Activated CD4-positive, alpha-beta T cell treated with anti-CD3 and anti-CD28 coated beads, Interleukin-2, amount 50 U/mL, for 4 hours (primary cell): ENCODE data around the gene FABP1.

Experiments
- DNase-seq, 2 experiments: peaks; one replicate each; pipeline ENCODE4 v3.0.0-alpha.2; 2020

The FABP1 gene

DNA sequence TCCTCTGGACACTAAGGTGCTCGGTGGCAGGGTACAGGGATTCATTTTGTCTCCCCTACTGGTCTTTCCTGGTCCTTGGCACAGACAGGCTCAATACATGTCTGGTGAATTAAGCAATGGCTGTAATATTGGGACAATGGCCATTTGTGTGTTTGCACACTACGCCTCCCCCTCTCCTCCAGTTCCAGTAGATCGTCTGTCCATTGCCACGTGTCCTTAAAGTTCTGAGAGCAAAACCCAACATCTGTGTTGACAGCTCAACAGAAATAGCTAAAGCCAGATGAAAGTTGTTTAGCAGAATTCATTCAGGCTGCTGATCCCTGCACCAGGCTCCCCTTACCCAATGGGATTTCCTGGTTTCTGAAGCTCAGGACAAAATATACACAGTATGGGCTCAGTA is 9.0 kb upstream of the FABP1 start:
- DNase-seq, result no peak

DNA sequence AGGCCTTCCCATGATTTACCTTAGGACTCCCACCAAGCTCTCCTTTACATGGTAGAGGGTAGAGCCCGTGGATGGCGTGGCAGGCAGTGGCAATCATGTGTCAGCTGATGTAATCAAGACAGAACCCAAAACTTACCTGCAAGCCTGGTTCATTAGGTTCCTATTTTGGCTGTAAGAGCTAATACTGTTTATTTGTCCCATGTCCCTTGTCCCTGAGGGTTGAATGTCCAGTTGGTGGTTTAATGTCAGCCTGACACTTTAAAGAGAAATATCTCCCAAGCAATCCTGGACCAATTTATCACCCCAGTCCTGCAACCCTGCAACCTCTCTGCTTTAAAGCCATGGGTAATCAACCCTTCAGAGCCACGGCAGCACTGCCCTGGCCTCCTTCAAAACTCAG is 6.0 kb upstream of the FABP1 start:
- DNase-seq, result no peak

DNA sequence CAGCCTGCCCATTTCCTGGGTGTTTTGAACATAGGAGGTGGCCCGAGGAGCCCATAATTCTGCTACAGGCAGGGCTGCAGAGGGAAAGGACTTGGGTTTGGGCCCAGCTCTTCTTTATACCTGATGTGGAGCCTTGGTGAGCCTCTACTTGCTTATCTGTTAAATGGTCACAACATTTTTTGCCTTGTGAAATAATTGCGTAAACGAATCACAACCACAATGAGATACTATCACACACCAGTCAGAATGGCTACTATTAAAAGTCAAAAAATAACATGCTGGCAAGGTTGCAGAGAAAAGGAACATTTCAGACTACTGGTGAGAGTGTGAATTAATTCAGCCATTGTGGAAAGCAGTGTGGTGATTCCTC is 4.1 kb upstream of the FABP1 start:
- no peak for DNase-seq

DNA sequence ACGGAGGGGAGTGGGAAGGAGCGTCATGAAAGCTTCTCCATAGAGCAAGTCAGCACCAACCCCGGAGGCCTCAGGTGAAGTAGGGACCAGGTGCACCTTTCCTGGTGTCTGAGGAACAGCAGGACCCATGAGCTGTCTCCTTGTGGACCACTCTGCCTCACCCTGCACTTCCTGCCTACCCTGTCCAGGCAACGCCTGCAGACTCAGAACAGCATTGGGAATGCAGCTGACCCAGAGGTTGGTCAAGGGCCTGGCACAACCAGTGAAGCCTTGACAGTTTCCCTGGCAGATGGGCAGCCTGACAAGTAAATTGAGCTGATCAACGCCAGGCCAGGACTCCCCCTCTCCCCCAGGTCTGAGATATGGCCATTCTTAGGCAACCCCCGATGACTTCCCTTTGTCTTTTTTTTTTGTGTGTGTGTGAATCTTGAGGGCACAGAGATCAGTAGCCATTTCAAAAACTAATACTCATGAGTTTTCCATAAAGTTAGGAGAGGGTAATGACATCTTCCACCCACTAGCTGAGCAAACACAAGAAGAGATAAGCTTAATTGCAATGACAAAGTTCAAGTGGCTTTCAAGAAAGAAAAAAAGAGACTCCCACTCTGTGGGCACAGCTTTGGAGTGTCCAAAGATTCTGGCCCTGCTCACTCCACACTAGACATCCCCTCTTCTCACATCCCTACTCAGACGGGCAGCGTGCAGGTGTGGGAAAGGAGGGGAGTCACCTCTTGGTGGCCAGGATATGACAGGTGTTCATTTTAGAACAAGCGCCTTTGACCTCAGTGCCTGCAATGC is 3.5 kb upstream of the FABP1 start:
- DNase-seq, result no peak

DNA sequence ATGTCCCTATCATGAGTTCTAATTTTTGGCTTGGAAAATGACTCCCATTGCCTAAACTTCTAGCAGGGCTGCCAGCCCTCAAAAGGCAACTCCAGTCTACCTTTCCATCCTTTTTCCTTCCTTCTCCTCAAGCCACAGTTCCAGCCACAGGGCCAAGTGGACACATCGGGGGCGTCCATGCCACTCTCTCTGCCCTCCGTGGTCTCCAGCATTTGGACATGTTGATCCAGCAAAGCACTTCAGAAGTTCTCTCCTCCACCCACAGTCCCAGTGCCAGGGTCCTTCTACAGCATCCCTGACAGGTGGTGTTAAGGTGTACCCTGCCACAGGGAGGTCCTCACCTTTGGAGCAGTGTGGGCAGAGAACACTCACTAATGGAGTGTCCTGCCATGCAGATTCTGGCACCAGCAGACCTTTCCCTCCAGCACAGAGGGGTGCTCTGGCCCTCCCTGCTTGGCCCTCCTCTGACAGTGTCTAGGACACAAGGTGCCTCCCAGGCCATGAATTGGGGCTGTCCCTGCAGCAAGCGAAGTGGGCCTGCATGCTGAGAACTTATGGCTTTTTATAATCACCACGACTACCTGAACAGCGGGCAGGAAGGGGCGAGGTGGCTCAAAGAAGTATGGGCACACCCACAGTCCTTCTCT is 1.6 kb upstream of the FABP1 start:
- no peak for DNase-seq

DNA sequence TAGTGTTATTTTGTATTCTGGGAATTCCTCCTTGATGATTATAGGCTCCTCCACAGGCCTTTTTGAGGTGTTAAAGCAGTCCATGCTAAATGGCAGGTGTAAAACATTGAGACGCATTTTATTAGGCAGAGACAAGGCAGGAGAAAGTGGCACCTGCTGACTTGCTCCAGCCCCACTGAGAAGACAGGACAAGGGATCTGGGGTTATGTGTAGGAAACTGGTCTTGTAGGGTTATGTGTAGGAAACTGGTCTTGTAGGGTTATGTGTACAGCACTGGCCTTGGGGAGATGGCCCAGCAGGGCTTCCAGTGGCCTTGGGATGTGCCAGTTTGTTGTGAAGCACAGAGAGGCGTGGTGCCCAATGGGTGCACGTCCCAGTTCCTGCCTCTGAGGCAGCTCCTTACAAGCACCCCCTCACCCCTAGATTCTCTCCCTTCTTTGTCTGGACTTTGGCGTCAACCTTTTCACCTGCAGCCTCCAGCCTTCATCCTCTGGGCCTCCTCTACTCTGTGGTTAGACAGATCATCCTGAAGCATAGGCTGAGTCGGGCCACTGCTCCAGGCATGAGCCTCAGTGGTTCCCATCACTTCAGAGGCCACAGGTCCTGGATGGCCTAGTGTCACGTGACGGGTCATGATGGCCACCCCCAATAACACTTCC is 921 bp upstream of the FABP1 start:
- DNase-seq, result no peak

DNA sequence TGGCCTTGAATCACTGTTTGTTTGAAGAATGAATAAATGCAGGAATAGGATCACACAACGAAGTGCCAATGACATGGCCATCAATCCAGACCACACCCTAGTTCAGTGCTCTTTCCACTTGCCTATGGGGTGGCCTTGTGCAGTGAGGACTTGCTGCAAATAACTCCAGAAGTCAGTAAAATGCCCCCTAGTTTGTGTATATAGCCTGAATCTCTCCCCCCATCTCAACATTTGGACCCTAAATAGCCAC is 299 bp downstream of the FABP1 start:
- DNase-seq, result no peak

DNA sequence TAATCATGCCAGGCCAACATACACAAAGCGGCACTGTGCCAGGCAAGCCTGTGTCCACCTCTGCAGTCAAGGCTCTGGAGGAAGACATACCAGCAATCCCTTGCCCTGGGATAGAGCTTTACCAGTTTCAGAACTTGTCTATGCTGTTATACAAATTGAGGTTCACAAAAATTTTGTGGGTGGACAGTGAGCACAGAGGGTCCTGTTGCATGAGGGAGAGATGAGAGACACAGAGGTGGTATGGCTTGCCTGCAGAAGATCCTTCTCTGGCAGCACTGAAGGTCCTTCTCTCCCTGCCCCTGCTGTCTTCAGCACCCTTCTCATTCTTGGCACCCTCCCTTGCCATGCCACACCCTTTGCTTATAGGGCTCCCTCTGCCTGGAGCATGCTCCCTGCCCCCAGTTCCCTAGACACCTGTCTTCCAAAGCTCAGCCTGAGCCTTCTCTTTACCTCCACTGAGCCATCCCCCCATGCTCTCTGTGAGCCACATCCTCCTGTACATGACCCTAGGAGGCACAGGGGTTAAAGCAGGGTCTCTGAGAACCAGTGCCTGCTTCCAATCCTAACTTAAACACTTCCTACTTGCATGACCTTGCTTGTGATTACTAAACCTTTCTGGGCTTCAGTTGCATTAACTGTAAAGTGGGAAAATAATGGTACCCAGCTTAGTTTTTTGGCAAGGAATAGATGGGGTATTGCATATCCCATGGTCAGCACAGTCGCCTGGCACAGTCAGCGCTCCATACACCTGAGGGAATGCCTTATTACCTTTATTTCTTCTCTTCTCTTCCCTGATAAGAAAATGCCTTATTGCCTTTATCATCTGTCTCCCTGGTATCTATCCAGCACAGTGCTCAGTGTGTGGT is 857 bp downstream of the FABP1 start:
- no peak for DNase-seq

DNA sequence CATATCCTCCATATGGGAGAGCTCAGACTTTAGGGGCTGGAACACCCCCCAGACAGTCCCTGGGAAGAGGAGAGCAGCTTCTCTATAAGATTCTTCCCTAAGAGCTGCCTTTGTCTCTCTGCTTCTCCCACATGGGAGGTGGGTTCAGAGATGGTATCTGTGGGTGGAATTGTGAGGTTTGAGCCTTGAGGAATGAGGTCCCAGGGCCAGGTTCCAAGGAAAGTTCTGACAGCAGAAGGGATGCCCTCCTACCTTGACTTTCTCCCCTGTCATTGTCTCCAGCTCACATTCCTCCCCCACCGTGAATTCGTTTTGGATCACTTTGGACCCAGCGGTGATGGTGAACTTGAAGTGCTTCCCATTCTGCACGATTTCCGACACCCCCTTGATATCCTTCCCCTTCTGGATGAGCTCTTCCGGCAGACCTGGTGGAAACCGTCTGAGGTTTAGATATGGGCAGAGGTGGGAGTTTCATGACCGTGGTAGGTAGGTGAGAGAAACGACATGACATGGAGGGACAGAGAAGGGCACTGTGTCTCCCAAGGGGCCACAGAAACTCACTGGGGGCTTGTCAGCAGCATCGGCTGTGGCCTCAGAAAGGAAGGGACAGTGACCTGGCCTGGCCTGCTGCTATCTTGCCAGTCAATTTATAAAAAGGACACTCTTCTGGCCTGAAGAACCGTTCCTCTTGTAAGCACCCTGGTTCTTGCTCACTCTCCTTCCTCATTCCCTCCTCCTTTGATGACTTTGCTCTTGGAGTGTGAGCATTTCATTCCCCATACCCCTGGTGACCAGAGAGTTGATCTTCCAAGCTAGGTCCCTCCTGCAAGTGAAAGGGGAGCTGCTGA is 1.7 kb downstream of the FABP1 start:
- no peak for DNase-seq

DNA sequence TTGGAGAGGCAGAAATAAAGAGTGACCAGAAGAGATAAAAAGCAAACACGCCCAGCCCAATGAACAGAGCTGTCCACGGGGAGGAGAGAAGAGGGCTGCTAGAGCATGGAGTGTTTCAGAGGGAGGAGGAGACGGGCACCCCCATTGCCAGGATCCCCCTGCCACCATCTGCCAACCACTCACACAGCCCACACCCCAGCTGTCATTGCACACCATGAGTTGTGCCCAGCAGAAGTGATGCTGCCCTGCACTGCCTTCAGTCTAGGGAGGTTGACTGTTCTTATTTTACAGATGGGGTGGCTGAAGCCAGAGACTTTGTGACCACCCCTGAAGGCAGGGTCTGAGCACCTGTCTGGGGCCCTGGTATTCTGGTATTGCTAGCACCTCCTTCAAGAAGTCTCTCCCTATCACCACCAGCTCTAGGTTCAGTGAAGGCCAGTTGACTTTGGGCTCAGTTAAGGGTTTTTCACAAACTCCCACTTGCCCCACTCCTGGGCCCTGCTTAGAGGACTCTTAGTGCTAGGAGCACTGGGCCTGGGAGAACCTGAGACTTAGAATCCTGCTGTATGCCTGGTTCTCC is 2.4 kb downstream of the FABP1 start:
- DNase-seq, result no peak

DNA sequence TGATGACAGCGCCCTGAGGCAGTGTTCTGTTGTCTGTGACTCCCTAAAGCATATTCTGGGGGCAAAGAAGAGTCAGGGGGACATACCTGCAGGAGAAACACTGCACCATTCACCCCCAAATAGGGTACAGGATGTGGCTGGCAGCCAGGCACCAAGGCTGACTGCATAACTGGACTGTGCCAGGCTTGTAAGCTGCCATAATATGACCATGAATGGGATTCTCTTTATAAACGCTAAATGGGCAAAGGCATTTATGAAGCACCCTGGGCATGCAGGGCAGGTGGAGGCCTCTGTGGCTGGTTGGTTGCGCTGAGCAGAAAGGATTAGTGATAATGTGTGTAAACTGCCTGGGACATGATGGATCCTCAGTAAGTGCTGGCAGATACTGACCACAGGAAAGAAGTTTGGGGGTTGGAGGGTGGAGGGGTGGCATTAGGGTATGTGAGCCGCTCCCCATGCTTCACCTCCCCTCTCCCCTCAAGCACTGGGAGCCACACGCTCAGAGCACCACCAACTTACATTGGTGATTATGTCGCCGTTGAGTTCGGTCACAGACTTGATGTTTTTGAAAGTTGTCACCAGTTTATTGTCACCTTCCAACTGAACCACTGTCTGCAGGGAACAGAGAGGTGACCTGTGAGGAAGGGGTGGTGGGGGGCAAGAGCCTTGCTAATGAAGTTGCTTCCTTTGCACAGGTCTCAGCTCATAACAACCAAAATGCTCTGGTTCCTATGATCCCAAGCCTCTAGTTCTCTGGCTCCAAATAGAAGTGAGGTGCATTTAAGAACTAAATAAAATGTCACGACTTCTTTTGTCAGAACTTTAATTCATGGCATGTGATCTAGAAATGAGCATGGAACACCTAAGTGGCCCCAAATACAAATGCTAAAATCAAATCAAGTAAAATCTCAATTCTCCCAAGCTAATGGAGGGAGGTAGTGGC is 3.6 kb downstream of the FABP1 start:
- DNase-seq, result no peak

DNA sequence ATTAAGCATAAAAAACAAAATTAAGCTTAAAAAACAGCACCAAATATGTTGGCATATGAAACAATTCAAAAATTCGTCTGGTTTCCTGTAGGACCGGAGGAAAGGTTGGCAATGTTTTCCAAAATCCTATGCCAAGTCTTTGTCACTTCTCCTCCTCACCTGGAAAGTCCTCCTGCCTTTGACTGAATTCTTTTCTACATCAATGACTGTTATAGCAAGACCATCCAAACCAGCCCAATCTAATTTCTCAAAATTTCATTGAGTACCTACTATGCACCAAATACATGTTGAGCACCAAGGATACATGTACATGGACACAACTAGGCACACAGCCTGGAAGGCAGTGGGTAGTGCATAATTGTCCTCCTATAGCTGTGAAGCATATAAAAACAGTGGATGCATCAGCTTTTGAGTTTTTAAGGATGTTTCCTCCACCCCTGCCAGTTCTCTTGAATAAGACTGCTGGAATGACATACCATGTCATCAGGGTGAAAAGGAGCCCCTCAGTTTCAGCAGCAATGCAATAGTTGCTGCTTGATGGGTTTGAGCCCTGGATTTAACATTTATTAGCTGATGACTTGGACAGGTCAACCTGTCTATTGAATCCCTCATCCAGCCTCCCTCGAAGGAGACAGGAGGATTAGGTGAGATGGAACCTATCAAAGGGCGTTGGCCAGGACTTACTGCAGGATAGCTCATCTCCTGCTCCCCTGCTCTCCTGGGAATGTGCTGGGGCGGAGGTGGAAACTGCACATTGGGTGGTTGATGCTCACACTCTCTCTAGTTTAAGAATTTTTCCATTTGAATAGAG is 4.5 kb downstream of the FABP1 start:
- no peak for DNase-seq

DNA sequence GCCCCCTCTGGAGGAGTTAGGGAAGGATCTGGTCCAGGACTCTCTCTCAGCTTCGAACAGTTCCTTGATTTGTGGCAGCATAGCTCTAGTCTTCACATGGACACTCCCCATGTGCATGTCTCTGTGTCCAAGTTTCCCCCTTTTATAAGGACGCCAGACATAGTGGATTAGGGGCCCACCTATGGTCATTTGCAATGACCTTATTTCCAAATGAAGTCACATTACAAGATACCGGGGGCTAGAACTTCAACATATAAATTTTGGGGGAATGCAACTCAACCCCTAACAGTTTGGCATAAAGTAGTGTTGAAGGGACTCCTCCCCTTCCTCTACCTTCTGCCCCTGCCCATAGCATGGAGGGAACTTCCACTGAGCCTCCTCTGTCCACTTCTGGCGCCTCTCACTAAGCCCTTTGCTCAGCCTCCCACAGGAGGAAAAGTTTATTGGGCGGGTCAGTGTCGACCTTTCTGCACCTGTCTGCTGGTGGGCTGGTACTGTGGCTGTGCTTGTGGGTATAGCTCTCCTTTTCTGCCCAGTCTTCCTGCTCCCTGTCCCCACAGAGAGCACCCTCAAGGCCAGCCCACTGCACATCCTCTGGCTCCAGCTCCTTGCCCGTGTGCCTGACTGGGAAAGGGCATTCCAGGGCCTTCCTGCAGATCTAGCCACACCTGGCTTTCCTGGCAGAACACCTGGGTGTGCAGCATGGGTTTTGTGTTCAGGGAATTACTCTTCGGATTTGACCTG is 5.5 kb downstream of the FABP1 start:
- no peak for DNase-seq

DNA sequence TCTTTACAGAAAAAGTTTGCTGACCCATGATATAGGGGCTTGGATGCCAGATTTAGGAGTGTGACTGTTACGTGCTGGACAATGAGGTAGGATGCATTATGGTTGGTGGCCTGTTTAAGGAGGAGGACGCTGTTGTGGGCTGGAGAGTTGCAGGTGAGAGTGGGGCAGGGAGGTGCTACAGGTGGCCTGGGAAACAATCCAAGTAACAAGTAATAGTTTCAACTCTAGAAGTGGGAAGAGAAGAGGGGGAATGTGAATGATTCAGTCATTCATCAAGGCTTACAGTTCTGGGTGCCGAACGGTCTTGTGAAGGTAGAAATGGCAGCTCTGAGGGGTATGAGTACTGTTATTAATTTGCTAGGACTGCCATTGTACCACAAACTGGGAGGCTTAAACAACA is 6.2 kb downstream of the FABP1 start:
- DNase-seq, result no peak

DNA sequence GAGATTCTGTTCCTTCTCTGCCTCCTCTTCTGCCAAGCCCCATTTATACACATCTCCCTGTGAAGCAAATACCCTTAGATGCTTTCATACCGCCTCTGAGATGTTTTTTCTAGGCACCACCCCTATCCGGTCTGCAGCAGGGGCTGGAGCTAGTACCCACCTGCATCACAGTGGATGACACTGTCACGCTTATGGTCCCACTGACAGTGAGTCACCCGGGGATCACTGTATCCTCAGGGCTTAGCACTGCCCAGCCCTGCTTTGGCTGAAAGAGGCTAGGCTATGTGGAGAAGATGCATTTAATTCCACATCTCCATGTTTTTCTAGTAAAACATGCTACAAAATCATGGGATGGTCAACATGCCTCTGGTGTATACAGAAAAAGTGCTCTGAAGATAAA is 9.9 kb downstream of the FABP1 start:
- no peak for DNase-seq

DNA sequence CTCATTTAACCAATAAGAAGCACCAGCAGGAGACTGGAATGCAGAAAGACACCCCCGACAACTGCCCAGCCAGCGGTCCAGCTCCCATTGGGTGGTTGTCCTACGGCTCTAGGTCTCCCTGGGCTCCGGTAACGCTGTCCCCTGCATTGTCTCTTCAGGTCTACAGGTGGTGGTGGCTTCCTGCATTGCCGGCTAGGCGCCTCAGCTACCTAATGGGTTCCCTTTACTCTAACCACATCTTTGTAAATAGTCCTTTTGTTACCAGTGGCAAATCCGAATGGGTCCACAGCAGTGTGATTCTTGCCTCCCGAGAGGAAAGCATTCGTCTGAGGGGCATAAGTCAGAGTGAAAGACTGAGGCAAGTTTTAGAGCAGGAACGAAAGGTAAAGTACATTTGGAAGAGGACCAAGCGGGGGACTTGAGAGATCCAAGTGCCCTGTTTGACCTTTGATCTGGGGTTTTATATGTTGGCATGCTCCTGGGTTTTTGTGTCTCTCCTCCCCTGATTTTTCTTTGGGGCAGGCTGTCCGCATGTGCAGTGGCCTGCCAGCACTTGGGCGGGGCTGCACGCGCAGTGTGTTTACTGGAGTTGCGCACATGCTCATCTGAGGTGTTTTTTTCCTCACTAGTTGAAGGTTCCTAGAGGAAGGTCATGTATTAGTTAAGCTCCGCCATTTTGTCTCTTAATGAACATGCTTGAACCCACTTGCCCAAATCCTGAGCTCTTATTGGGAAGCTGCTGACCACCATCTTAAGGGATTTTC is 11.0 kb downstream of the FABP1 start:
- DNase-seq, result no peak

DNA sequence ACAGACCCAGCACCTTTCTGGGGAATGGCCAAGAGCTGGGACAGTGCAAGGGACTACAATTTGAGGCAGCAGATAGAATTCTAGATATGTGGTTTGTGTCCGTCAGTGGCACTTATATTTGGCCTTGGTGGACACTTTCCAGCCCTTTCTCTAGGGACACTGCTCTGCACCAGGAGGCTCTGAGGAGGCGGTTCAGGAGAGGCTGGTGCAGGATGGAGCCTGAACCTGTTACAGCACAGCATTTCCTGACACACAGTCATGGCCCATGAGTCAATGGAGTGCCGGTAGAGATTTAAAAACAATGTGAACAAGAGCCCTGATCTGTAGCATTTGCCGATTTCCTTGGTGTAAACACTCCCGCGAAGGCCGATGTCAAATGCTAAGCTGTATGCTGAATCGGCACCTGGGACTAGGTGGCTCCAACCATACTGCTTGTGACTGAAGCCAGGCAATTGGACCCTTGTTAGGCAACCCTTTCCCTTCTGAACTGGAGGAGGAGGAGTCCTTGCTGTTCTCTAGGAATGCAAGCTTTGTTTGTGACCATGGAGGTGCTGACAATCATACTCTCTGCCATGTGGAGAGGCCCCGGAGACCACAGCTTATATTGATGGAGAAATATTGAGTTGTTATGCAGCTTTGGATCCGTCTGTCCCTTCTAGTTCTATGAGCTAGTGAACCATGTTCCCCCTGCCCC is 11.9 kb downstream of the FABP1 start:
- no peak for DNase-seq

DNA sequence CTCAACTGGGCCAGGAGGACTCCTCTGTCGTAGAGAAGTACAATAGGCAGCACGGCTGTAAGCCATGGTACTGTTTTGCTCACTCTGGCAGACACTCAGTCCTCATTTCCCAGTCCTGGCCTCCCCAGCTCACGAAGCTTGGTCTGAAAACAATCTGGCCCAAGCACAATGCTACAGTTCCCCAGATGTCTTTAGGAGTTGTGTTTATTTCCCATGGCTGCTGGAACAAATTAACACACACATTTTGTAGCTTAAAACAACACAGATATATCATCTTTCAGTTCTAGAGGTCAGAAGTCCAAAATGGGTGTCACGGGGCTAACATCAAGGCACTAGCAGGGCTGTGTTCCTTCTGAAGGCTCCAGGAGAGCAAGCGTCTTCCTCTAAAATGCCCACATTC is 13.0 kb downstream of the FABP1 start:
- no peak for DNase-seq
